HCT116 (cell line): Measurements from ENCODE around the gene ARL15. TPM values are rescaled to one million over a fixed set of nuclear protein-coding genes. Genes with fewer than 3 reads are reported as not detected.

Source experiments
- ATAC-seq: fragments of 200-7000 bp; cut with Tn5 transposase; 2 replicates; pipeline ENCODE4 v1.9.1; 2020; ENCODE audit warnings: mild to moderate bottlenecking, moderate library complexity
- BruUV-seq: library from RNA; stranded (reverse); fragments of 400-500 nt; replicated peaks from 2 replicates; lab custom pipeline; 2021; lab: Mats Ljungman, UMichigan
- CTCF ChIA-PET: fragments of 300-600 bp; sonication (Branson Sonifier 250); formaldehyde crosslinking; loops from one replicate; lab custom pipeline; 2021; ENCODE audit warnings: antibody characterized with exemption; lab: Charles Lee
- POLR2A ChIA-PET: fragments of 300-600, 350-600 bp; sonication (Branson Sonifier 250); formaldehyde crosslinking; loops from one replicate; lab custom pipeline; 2021; ENCODE audit warnings: antibody characterized with exemption; lab: Charles Lee
- RAD21 ChIA-PET, 2 experiments: fragments of 300-600 bp; sonication (Branson Sonifier 250); formaldehyde crosslinking; loops; one replicate each; lab custom pipeline; 2023; ENCODE audit warnings: low total read pairs in 2 of 2; ENCODE audit not compliant: uncharacterized antibody in 2 of 2, unreplicated experiment in 2 of 2, low non-redundant PET in 1 of 2; lab: Charles Lee
- DNase-seq: peaks from one replicate; pipeline ENCODE4 v3.0.0-alpha.2; 2010; ENCODE audit warnings: low read depth, low spot score
- H2AFZ ChIP-seq: fragments of 200-600 bp; shearing (Covaris generic), sonication (generic); 2 replicates; pipeline ENCODE4 v1.6.1; 2017; ENCODE audit warnings: low read depth, mixed run types, mixed read lengths, antibody characterized with exemption, low read length; ENCODE audit not compliant: poor library complexity, severe bottlenecking
- H3K27ac ChIP-seq: 2 replicates; pipeline ENCODE4 v1.5.1; 2012; ENCODE audit warnings: low read depth, low read length
- H3K27me3 ChIP-seq: fragments of 200-600 bp; sonication (generic); 2 replicates; pipeline ENCODE4 v1.6.1; 2016; ENCODE audit warnings: mixed run types, low read length, mixed read lengths; ENCODE audit not compliant: insufficient read depth
- H3K36me3 ChIP-seq, 2 experiments: fragments of 200-500 bp in 1 of 2; fragments of 200-600 bp in 1 of 2; sonication (Bioruptor generic) in 1 of 2; sonication (generic) in 1 of 2; 2 replicates each; pipeline versions ENCODE4 v1.5.1 to v1.6.1; 2014 to 2016; ENCODE audit warnings: low read length in 2 of 2, inconsistent platforms in 1 of 2, mixed read lengths in 1 of 2, mixed run types in 1 of 2; ENCODE audit not compliant: insufficient read depth in 2 of 2, control insufficient read depth in 1 of 2
- H3K4me1 ChIP-seq, 2 experiments: fragments of 200-600 bp in 1 of 2; sonication (generic) in 1 of 2; 2 replicates each; pipeline versions ENCODE4 v1.5.1 to v1.6.1; 2012 to 2017; ENCODE audit warnings: low read length in 2 of 2, inconsistent platforms in 1 of 2, mild to moderate bottlenecking in 1 of 2, mixed read lengths in 1 of 2, mixed run types in 1 of 2, moderate library complexity in 1 of 2; ENCODE audit not compliant: insufficient read depth in 2 of 2, control insufficient read depth in 1 of 2
- H3K4me2 ChIP-seq: fragments of 200-600 bp; sonication (generic); 2 replicates; pipeline ENCODE4 v1.6.1; 2017; ENCODE audit warnings: mixed run types, low read length, mixed read lengths
- H3K4me3 ChIP-seq, 2 experiments: fragments of 200-600 bp in 1 of 2; sonication (generic) in 1 of 2; replicated peaks in 1 of 2; 2 replicates each; pipeline ENCODE4 v1.5.1; 2011 to 2016; ENCODE audit warnings: low read length in 2 of 2, control low read depth in 1 of 2, low read depth in 1 of 2, mild to moderate bottlenecking in 1 of 2, mixed read lengths in 1 of 2, mixed run types in 1 of 2
- H3K79me2 ChIP-seq: fragments of 200-600 bp; sonication (generic); 2 replicates; pipeline ENCODE4 v1.6.1; 2017; ENCODE audit warnings: mild to moderate bottlenecking, mixed run types, low read length, moderate library complexity, mixed read lengths; ENCODE audit not compliant: insufficient read depth
- H3K9ac ChIP-seq: fragments of 200-600 bp; sonication (generic); 2 replicates; pipeline ENCODE4 v1.6.1; 2016; ENCODE audit warnings: low read length, mixed read lengths
- H3K9me2 ChIP-seq: fragments of 200-600 bp; sonication (generic), shearing (Covaris generic); 2 replicates; pipeline ENCODE4 v1.6.1; 2017; ENCODE audit warnings: mixed run types, mild to moderate bottlenecking, moderate library complexity; ENCODE audit not compliant: insufficient read depth
- H3K9me3 ChIP-seq, 2 experiments: fragments of 200-500 bp in 1 of 2; fragments of 200-600 bp in 1 of 2; sonication (Bioruptor generic) in 1 of 2; sonication (generic) in 1 of 2; 2 replicates each; pipeline ENCODE4 v1.6.1; 2014 to 2017; ENCODE audit warnings: low read length in 2 of 2, mixed read lengths in 2 of 2, inconsistent platforms in 1 of 2, low read depth in 1 of 2, mild to moderate bottlenecking in 1 of 2, mixed run types in 1 of 2, moderate library complexity in 1 of 2; ENCODE audit not compliant: control insufficient read depth in 1 of 2, insufficient read depth in 1 of 2
- H4K20me1 ChIP-seq: fragments of 200-600 bp; sonication (generic), shearing (Covaris generic); 2 replicates; pipeline ENCODE4 v1.6.1; 2017; ENCODE audit warnings: mixed run types, mild to moderate bottlenecking, moderate library complexity; ENCODE audit not compliant: insufficient read depth
- ATF3 ChIP-seq: IDR thresholded peaks from 2 replicates; pipeline ENCODE4 v1.6.1; 2012
- CBX3 ChIP-seq: IDR thresholded peaks from 2 replicates; pipeline ENCODE4 v1.6.1; 2012; ENCODE audit warnings: low read depth
- CEBPB ChIP-seq: IDR thresholded peaks from 2 replicates; pipeline ENCODE4 v1.6.1; 2012; ENCODE audit warnings: low read depth
- CTCF ChIP-seq, 3 experiments: fragments of 200-600 bp in 1 of 3; sonication (generic) in 1 of 3; IDR thresholded peaks in 2 of 3; conservative IDR thresholded peaks in 1 of 3; 2 replicates each; pipeline ENCODE4 v1.5.1; 2012 to 2017; ENCODE audit warnings: low read depth in 2 of 3, low read length in 2 of 3, antibody characterized with exemption in 1 of 3, borderline replicate concordance in 1 of 3, control low read depth in 1 of 3, mild to moderate bottlenecking in 1 of 3, mixed read lengths in 1 of 3, mixed run types in 1 of 3, moderate library complexity in 1 of 3; ENCODE audit not compliant: insufficient read depth in 1 of 3
- ELF1 ChIP-seq: IDR thresholded peaks from 2 replicates; pipeline ENCODE4 v1.6.1; 2012; ENCODE audit warnings: low read depth, borderline replicate concordance
- EZH2phosphoT487 ChIP-seq: fragments of 200-600 bp; IDR thresholded peaks from 2 replicates; pipeline ENCODE4 v1.6.1; 2018; ENCODE audit warnings: antibody characterized with exemption, borderline replicate concordance
- JUND ChIP-seq: IDR thresholded peaks from 2 replicates; pipeline ENCODE4 v1.6.1; 2012
- POLR2A ChIP-seq: IDR thresholded peaks from 2 replicates; pipeline ENCODE4 v1.7.0; 2011; ENCODE audit warnings: borderline replicate concordance; ENCODE audit not compliant: insufficient read depth, insufficient read length; ENCODE audit errors: extremely low read depth
- POLR2AphosphoS5 ChIP-seq: IDR thresholded peaks from 2 replicates; pipeline ENCODE4 v1.6.1; 2011; ENCODE audit warnings: mild to moderate bottlenecking, low read depth, low read length, moderate library complexity
- RAD21 ChIP-seq: IDR thresholded peaks from 2 replicates; pipeline ENCODE4 v1.6.1; 2012; ENCODE audit warnings: low read depth, mild to moderate bottlenecking
- REST ChIP-seq: IDR thresholded peaks from 2 replicates; pipeline ENCODE4 v1.6.1; 2012; ENCODE audit warnings: low read depth
- SP1 ChIP-seq: IDR thresholded peaks from 2 replicates; pipeline ENCODE4 v1.6.1; 2012; ENCODE audit warnings: low read depth
- TCF7L2 ChIP-seq: IDR thresholded peaks from 2 replicates; pipeline ENCODE4 v1.7.0; 2011; ENCODE audit warnings: borderline replicate concordance, inconsistent platforms; ENCODE audit not compliant: insufficient read depth, insufficient read length; ENCODE audit errors: extremely low read depth
- ZBTB33 ChIP-seq: IDR thresholded peaks from 2 replicates; pipeline ENCODE4 v1.6.1; 2011; ENCODE audit warnings: mild to moderate bottlenecking, low read length, moderate library complexity; ENCODE audit not compliant: insufficient replicate concordance; ENCODE audit errors: extremely low read depth
- ZFX ChIP-seq: fragments of 450-650 bp; IDR thresholded peaks from 2 replicates; pipeline ENCODE4 v1.6.1; 2017
- ZNF274 ChIP-seq: fragments of 200-500 bp; sonication (Bioruptor generic); IDR thresholded peaks from 2 replicates; pipeline ENCODE4 v1.6.1; 2014; ENCODE audit warnings: mild to moderate bottlenecking, low read depth, low read length, inconsistent platforms
- intact Hi-C: fragments of 100-400 bp; cut with micrococcal nuclease; formaldehyde crosslinking; loops from 2 replicates; pipeline ENCODE4 v1.10.0; 2022
- total RNA-seq: library from RNA; stranded (reverse); gene quantifications from one replicate; pipeline ENCODE4 v1.2.1, GENCODE V29; 2021; ENCODE audit not compliant: unreplicated experiment

Gene ARL15
- total RNA-seq, 1 experiment from 2014 or later, result 15.0 TPM

GRCh38 chr5:54215233-54215736 lies 95.1 kb downstream of the ARL15 start:
- POLR2A ChIA-PET, result interaction anchor here (0.7 kb wide), 1 partner anchor 734 kb away, joined by 4 read pairs; no protein-coding TSS in a partner anchor
- BruUV-seq, result no TSS peak
- RAD21 ChIA-PET, result no interaction called here
- Histone ChIP-seq H3K36me3 (no peaks in the 10 kb centered on the region), H3K4me3 (no peak overlapping the region), H3K27me3 (no peaks in the 10 kb centered on the region), H3K4me1 (no peaks in the 10 kb centered on the region), H4K20me1 (no peaks in the 10 kb centered on the region), H3K4me2 (no peak overlapping the region), H2AFZ (no peak overlapping the region), H3K79me2 (no peaks in the 10 kb centered on the region), H3K9me3 (no peaks in the 10 kb centered on the region), H3K9ac (no peak overlapping the region), H3K27ac (no peak overlapping the region), H3K9me2 (no peaks in the 10 kb centered on the region)
- TF ChIP-seq JUND, result no peak
- no peak for TF ChIP-seq TCF7L2
- no peak for TF ChIP-seq CEBPB
- no peak for TF ChIP-seq ATF3
- no peak for TF ChIP-seq RAD21
- no peak for TF ChIP-seq ZFX
- TF ChIP-seq REST, result no peak
- no peak for TF ChIP-seq ELF1
- no peak for TF ChIP-seq SP1
- no peak for TF ChIP-seq CBX3
- no peak for TF ChIP-seq CTCF (IDR thresholded peaks at IDR 0.05 in 2 of 3, conservative IDR thresholded peaks at IDR 0.05 in 1 of 3; ENCODE audit: borderline replicate concordance in 1 of 3, insufficient read depth in 1 of 3, low read depth in 2 of 3, low read length in 2 of 3)
- TF ChIP-seq ZNF274, result no peak
- no peak for TF ChIP-seq ZBTB33
- no peak for TF ChIP-seq POLR2A
- no peak for TF ChIP-seq EZH2phosphoT487
- no peak for TF ChIP-seq POLR2AphosphoS5
- no peak for ATAC-seq
- no peak for DNase-seq
- intact Hi-C loops, result loop anchor here (5.0 kb wide), 3 partner anchors 343 to 1268 kb away; no protein-coding TSS in a partner anchor
- CTCF ChIA-PET, result interaction anchor here (1.1 kb wide), 1 partner anchor 482 kb away, joined by 3 read pairs; no protein-coding TSS in a partner anchor
